Calu3 (cell line): ENCODE measurements around the gene MBNL3. TPM values are rescaled to one million over a fixed set of nuclear protein-coding genes. Genes with fewer than 3 reads are reported as not detected.

ENCODE experiments used
- BruUV-seq: library from RNA; stranded (reverse); fragments of 400-500 nt; replicated peaks from 2 replicates; lab custom pipeline; 2021; lab: Mats Ljungman, UMichigan
- CTCF ChIA-PET: fragments of 300-600 bp; sonication (Branson Sonifier 250); formaldehyde crosslinking; loops from one replicate; lab custom pipeline; 2022; ENCODE audit warnings: antibody characterized with exemption; lab: Charles Lee
- DNase-seq: peaks from one replicate; pipeline ENCODE4 v3.0.0; 2022
- H3K27ac Mint-ChIP-seq: one replicate; pipeline ENCODE4 v1.8.0; 2022; ENCODE audit warnings: mixed read lengths; ENCODE audit not compliant: unreplicated experiment
- H3K27me3 Mint-ChIP-seq: one replicate; pipeline ENCODE4 v1.8.0; 2022; ENCODE audit warnings: mixed read lengths; ENCODE audit not compliant: unreplicated experiment
- H3K36me3 Mint-ChIP-seq: one replicate; pipeline ENCODE4 v1.8.0; 2022; ENCODE audit warnings: mild to moderate bottlenecking, moderate library complexity, mixed read lengths; ENCODE audit not compliant: insufficient read depth, unreplicated experiment
- H3K4me1 Mint-ChIP-seq: one replicate; pipeline ENCODE4 v1.8.0; 2022; ENCODE audit warnings: mild to moderate bottlenecking, low read depth, mixed read lengths; ENCODE audit not compliant: unreplicated experiment
- H3K4me3 Mint-ChIP-seq: one replicate; pipeline ENCODE4 v1.8.0; 2022; ENCODE audit warnings: mild to moderate bottlenecking, low read depth, moderate library complexity, mixed read lengths; ENCODE audit not compliant: unreplicated experiment
- H3K9me3 Mint-ChIP-seq: one replicate; pipeline ENCODE4 v1.8.0; 2022; ENCODE audit warnings: low read depth, mixed read lengths; ENCODE audit not compliant: unreplicated experiment
- CTCF ChIP-seq: fragments of 200-600 bp; IDR thresholded peaks from one replicate; pipeline ENCODE4 v1.8.0; 2022; ENCODE audit warnings: antibody characterized with exemption; ENCODE audit not compliant: unreplicated experiment
- intact Hi-C: fragments of 100-400 bp; cut with micrococcal nuclease; formaldehyde crosslinking; loops from one replicate; pipeline ENCODE4 v1.10.0; 2022; ENCODE audit not compliant: unreplicated experiment
- total RNA-seq: library from RNA; stranded (reverse); gene quantifications from 2 replicates; pipeline ENCODE4 v1.2.3, GENCODE V29; 2022

MBNL3 gene
- total RNA-seq, 1 experiment from 2014 or later: 18.9 TPM

GRCh38 chrX:132407691-132408090, 81.1 kb downstream of the MBNL3 start:
- H3K4me1 Mint-ChIP-seq: no peaks in the 10 kb centered on the region
- BruUV-seq: no TSS peak
- DNase-seq: no peak
- H3K27ac Mint-ChIP-seq: no peak overlapping the region
- intact Hi-C loops: no loop called here
- H3K9me3 Mint-ChIP-seq: no peaks in the 10 kb centered on the region
- H3K27me3 Mint-ChIP-seq: no peaks in the 10 kb centered on the region
- no peak overlapping the region for H3K4me3 Mint-ChIP-seq
- no peak for TF ChIP-seq CTCF
- CTCF ChIA-PET: no interaction called here
- no peaks in the 10 kb centered on the region for H3K36me3 Mint-ChIP-seq

GRCh38 chrX:132406106-132406505, 82.7 kb downstream of the MBNL3 start:
- no peak overlapping the region for H3K27ac Mint-ChIP-seq
- H3K4me1 Mint-ChIP-seq: no peaks in the 10 kb centered on the region
- DNase-seq: no peak
- CTCF ChIA-PET: no interaction called here
- no peak for TF ChIP-seq CTCF
- no TSS peak for BruUV-seq
- H3K36me3 Mint-ChIP-seq: no peaks in the 10 kb centered on the region
- no peaks in the 10 kb centered on the region for H3K9me3 Mint-ChIP-seq
- H3K27me3 Mint-ChIP-seq: no peaks in the 10 kb centered on the region
- no peak overlapping the region for H3K4me3 Mint-ChIP-seq
- intact Hi-C loops: no loop called here

- CTCF ChIA-PET: no interaction called here
- H3K9me3 Mint-ChIP-seq: no peaks in the 10 kb centered on the region
- no peak overlapping the region for H3K4me3 Mint-ChIP-seq
- DNase-seq: no peak
- intact Hi-C loops: no loop called here
- no TSS peak for BruUV-seq
- H3K4me1 Mint-ChIP-seq: no peaks in the 10 kb centered on the region
- no peaks in the 10 kb centered on the region for H3K36me3 Mint-ChIP-seq
- H3K27ac Mint-ChIP-seq: no peak overlapping the region
- H3K27me3 Mint-ChIP-seq: no peaks in the 10 kb centered on the region
- no peak for TF ChIP-seq CTCF
Observed at GRCh38 chrX:132404266-132404665, 84.6 kb downstream of the MBNL3 start.

- Mint-ChIP-seq H3K9me3 (no peaks in the 10 kb centered on the region), H3K27ac (no peak overlapping the region), H3K4me3 (no peak overlapping the region), H3K4me1 (no peaks in the 10 kb centered on the region), H3K27me3 (no peaks in the 10 kb centered on the region), H3K36me3 (no peaks in the 10 kb centered on the region)
- TF ChIP-seq CTCF: no peak
- no TSS peak for BruUV-seq
- intact Hi-C loops: no loop called here
- no peak for DNase-seq
- CTCF ChIA-PET: no interaction called here
Observed at GRCh38 chrX:132401935-132402334, 86.9 kb downstream of the MBNL3 start.
